ENCODE data around the gene PDK2. TPM values are rescaled to one million over a fixed set of nuclear protein-coding genes. Genes with fewer than 3 reads are reported as not detected.

PDK2 gene
- total RNA-seq, 1 donor from 2014 or later, result 12.6 TPM

- no peaks in the 10 kb centered on the region for H3K79me2 ChIP-seq (ENCODE audit: low read depth)
- TF ChIP-seq EZH2phosphoT487 (IDR thresholded peaks at IDR 0.05), result no peak
- Mint-ChIP-seq H3K4me3 (no peak overlapping the region), H3K9me3 (no peaks in the 10 kb centered on the region), H3K4me1 (peaks cover 7% of the 10 kb centered on the region), H3K36me3 (peaks cover 43% of the 10 kb centered on the region), H3K27ac (no peak overlapping the region), H3K27me3 (ENCODE audit: insufficient read depth, low read depth) (peaks cover 7% of the 10 kb centered on the region)
- H3K4me1 ChIP-seq, result no peaks in the 10 kb centered on the region
- no peaks in the 10 kb centered on the region for H3K27me3 ChIP-seq
- H3K4me3 ChIP-seq, result no peak overlapping the region
- peaks cover 12% of the 10 kb centered on the region for H4K20me1 ChIP-seq (ENCODE audit: low read depth)
- H3K36me3 ChIP-seq, result no peaks in the 10 kb centered on the region
- DNase-seq (ENCODE audit: low spot score), result no peak
- no peaks in the 10 kb centered on the region for H3K9me3 ChIP-seq (ENCODE audit: low read depth)
- no peak overlapping the region for H3K27ac ChIP-seq
- H2AFZ ChIP-seq (replicated peaks), result no peak overlapping the region
- H3K4me2 ChIP-seq, result no peak overlapping the region
- H3F3A ChIP-seq (ENCODE audit: low read depth), result peaks cover 8% of the 10 kb centered on the region
- H3K9ac ChIP-seq, result no peak overlapping the region
Measured at GRCh38 chr17:50139185-50139783, 44.1 kb downstream of the PDK2 start.

- no peaks in the 10 kb centered on the region for H3K36me3 ChIP-seq
- H3K36me3 Mint-ChIP-seq, result peaks cover 47% of the 10 kb centered on the region
Measured at GRCh38 chr17:50139950-50140885, 45.1 kb downstream of the PDK2 start.

GRCh38 chr17:50141026-50141744 is 46.0 kb downstream of the PDK2 start:
- Histone ChIP-seq H3K27ac (no peak overlapping the region), H3K4me1 (no peaks in the 10 kb centered on the region), H3K27me3 (no peaks in the 10 kb centered on the region), H3K4me3 (no peak overlapping the region), H2AFZ (replicated peaks) (no peak overlapping the region), H3K4me2 (no peak overlapping the region), H3K79me2 (ENCODE audit: low read depth) (peaks cover 2% of the 10 kb centered on the region), H3K36me3 (no peaks in the 10 kb centered on the region), H3F3A (ENCODE audit: low read depth) (peaks cover 8% of the 10 kb centered on the region), H4K20me1 (ENCODE audit: low read depth) (peaks cover 23% of the 10 kb centered on the region), H3K9ac (no peak overlapping the region), H3K9me3 (ENCODE audit: low read depth) (no peaks in the 10 kb centered on the region)
- DNase-seq (ENCODE audit: low spot score), result no peak
- peaks cover 46% of the 10 kb centered on the region for H3K36me3 Mint-ChIP-seq
- H3K4me1 Mint-ChIP-seq, result peaks cover 12% of the 10 kb centered on the region
- H3K27ac Mint-ChIP-seq, result no peak overlapping the region
- H3K4me3 Mint-ChIP-seq, result no peak overlapping the region
- H3K27me3 Mint-ChIP-seq (ENCODE audit: insufficient read depth, low read depth), result peaks cover 13% of the 10 kb centered on the region
- H3K9me3 Mint-ChIP-seq, result no peaks in the 10 kb centered on the region
- no peak for TF ChIP-seq EZH2 (IDR thresholded peaks at IDR 0.05)

More at GRCh38 chr17:50139950-50140885, 45.1 kb downstream of the PDK2 start:
- H3K4me2 ChIP-seq, result no peak overlapping the region
- peak; percentile 75 for DNase-seq (ENCODE audit: low spot score)
- H4K20me1 ChIP-seq (ENCODE audit: low read depth), result peaks cover 13% of the 10 kb centered on the region
- H3K9ac ChIP-seq, result no peak overlapping the region
- no peak overlapping the region for H3K4me3 ChIP-seq
- peaks cover 7% of the 10 kb centered on the region for H3K4me1 Mint-ChIP-seq
- no peak overlapping the region for H3K27ac ChIP-seq
- H3K27me3 Mint-ChIP-seq (ENCODE audit: insufficient read depth, low read depth), result peaks cover 7% of the 10 kb centered on the region
- TF ChIP-seq EZH2 (IDR thresholded peaks at IDR 0.05), result no peak
- no peak for TF ChIP-seq EZH2phosphoT487 (IDR thresholded peaks at IDR 0.05)
- TF ChIP-seq CTCF (IDR thresholded peaks at IDR 0.05), result peak; percentile 80
- H3K9me3 Mint-ChIP-seq, result no peaks in the 10 kb centered on the region
- H3K4me3 Mint-ChIP-seq, result no peak overlapping the region
- no peak overlapping the region for H2AFZ ChIP-seq (replicated peaks)
- no peaks in the 10 kb centered on the region for H3K9me3 ChIP-seq (ENCODE audit: low read depth)
- H3K4me1 ChIP-seq, result no peaks in the 10 kb centered on the region
- H3K79me2 ChIP-seq (ENCODE audit: low read depth), result no peaks in the 10 kb centered on the region
- no peaks in the 10 kb centered on the region for H3K27me3 ChIP-seq
- H3K27ac Mint-ChIP-seq, result peak overlapping the region; percentile 64
- H3F3A ChIP-seq (ENCODE audit: low read depth), result peaks cover 8% of the 10 kb centered on the region

- TF ChIP-seq EZH2phosphoT487 (IDR thresholded peaks at IDR 0.05) (no peak), CTCF (IDR thresholded peaks at IDR 0.05) (no peak), EZH2 (IDR thresholded peaks at IDR 0.05) (no peak)
- H3K27me3 Mint-ChIP-seq (ENCODE audit: insufficient read depth, low read depth), result peaks cover 15% of the 10 kb centered on the region
- Histone ChIP-seq H3K27ac (no peak overlapping the region), H3F3A (ENCODE audit: low read depth) (peaks cover 8% of the 10 kb centered on the region), H3K27me3 (no peaks in the 10 kb centered on the region), H4K20me1 (ENCODE audit: low read depth) (peaks cover 29% of the 10 kb centered on the region), H3K4me3 (no peak overlapping the region), H3K9me3 (ENCODE audit: low read depth) (no peaks in the 10 kb centered on the region), H3K79me2 (ENCODE audit: low read depth) (peaks cover 8% of the 10 kb centered on the region), H3K4me1 (peaks cover 5% of the 10 kb centered on the region), H3K9ac (no peak overlapping the region), H2AFZ (replicated peaks) (no peak overlapping the region), H3K4me2 (no peak overlapping the region), H3K36me3 (no peaks in the 10 kb centered on the region)
- H3K4me3 Mint-ChIP-seq, result no peak overlapping the region
- no peak overlapping the region for H3K27ac Mint-ChIP-seq
- H3K9me3 Mint-ChIP-seq, result no peaks in the 10 kb centered on the region
- no peak for DNase-seq (ENCODE audit: low spot score)
- H3K4me1 Mint-ChIP-seq, result peaks cover 16% of the 10 kb centered on the region
- H3K36me3 Mint-ChIP-seq, result peaks cover 43% of the 10 kb centered on the region
Measured at GRCh38 chr17:50141745-50142110, 46.6 kb downstream of the PDK2 start.

Data from neural progenitor cell (in vitro differentiated cells).